Loucy (cell line): ENCODE results near the gene EIF4E3.

ENCODE experiments used
- CTCF ChIP-seq: fragments of 200-600 bp; sonication (generic); conservative IDR thresholded peaks from 2 replicates; pipeline ENCODE4 v1.5.1; 2014; ENCODE audit warnings: mild to moderate bottlenecking, antibody characterized with exemption, low read length
- EZH2phosphoT487 ChIP-seq: fragments of 200-600 bp; IDR thresholded peaks from 2 replicates; pipeline ENCODE4 v1.6.1; 2018; ENCODE audit warnings: antibody characterized with exemption, mild to moderate bottlenecking, moderate library complexity, borderline replicate concordance

DNA sequence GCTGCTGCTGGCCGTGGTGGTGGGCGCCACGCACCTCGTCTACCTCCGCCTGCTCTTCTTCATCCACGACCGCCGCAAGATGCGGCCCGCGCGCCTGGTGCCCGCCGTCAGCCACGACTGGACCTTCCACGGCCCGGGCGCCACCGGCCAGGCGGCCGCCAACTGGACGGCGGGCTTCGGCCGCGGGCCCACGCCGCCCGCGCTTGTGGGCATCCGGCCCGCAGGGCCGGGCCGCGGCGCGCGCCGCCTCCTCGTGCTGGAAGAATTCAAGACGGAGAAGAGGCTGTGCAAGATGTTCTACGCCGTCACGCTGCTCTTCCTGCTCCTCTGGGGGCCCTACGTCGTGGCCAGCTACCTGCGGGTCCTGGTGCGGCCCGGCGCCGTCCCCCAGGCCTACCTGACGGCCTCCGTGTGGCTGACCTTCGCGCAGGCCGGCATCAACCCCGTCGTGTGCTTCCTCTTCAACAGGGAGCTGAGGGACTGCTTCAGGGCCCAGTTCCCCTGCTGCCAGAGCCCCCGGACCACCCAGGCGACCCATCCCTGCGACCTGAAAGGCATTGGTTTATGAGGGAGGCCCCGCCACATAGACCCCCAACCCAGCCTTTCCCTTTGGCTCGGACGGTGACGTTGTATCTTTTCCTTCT, 29.5 kb upstream of the EIF4E3 start:
- TF ChIP-seq CTCF (no peak), EZH2phosphoT487 (no peak)
